ENCODE results near the gene SRCIN1.
A peak's percentile ranks its signal among the peaks of the same experiment; 100 is the strongest.

SRCIN1 gene

GRCh38 chr17:38598536-38598935, 7.2 kb downstream of the SRCIN1 start:
- peak; percentile 54 for DNase-seq (ENCODE audit: extremely low read depth, insufficient read length)
- TF ChIP-seq CTCF (IDR thresholded peaks at IDR 0.05; ENCODE audit: insufficient read depth, low read length, poor library complexity, severe bottlenecking) = no peak
- Histone ChIP-seq H3K4me3 (replicated peaks; ENCODE audit: low read depth, low read length) (no peak overlapping the region), H3K27me3 (replicated peaks; ENCODE audit: control insufficient read depth, insufficient read depth, low read length) (peaks cover 3% of the 10 kb centered on the region; the same call in 1 of the 2 replicates), H3K36me3 (ENCODE audit: control insufficient read depth, insufficient read depth, low read length) (no peaks in the 10 kb centered on the region)

DNA sequence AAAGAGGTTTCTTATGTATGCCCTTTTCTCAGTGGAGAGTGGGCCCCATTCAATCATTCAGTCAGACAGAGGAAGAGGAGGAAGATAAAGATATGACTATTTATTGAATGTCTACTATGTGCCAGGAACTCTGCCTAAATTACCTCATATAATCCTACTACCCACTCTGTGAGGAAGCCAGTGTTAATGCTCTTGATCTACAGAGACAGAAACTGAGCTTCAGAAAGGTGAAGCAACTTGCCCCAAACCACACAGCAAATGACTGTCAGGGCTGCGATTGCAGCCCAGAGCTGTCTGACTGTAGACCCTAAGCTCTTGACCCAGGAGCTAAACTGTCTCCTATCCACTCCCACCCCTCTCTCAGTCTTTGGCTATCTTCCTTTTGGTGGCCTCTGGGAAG, 8.4 kb downstream of the SRCIN1 start:
- Histone ChIP-seq H3K36me3 (ENCODE audit: control insufficient read depth, insufficient read depth, low read length) (no peaks in the 10 kb centered on the region), H3K27me3 (replicated peaks; ENCODE audit: control insufficient read depth, insufficient read depth, low read length) (peaks cover 3% of the 10 kb centered on the region; the same call in 1 of the 2 replicates), H3K4me3 (replicated peaks; ENCODE audit: low read depth, low read length) (no peak overlapping the region)
- no peak for DNase-seq (ENCODE audit: extremely low read depth, insufficient read length)
- no peak for TF ChIP-seq CTCF (IDR thresholded peaks at IDR 0.05; ENCODE audit: insufficient read depth, low read length, poor library complexity, severe bottlenecking)

- no peak for DNase-seq (ENCODE audit: extremely low read depth, insufficient read length)
- TF ChIP-seq CTCF (IDR thresholded peaks at IDR 0.05; ENCODE audit: insufficient read depth, low read length, poor library complexity, severe bottlenecking) = no peak
- peaks cover 3% of the 10 kb centered on the region; the same call in 1 of the 2 replicates for H3K27me3 ChIP-seq (replicated peaks; ENCODE audit: control insufficient read depth, insufficient read depth, low read length)
Observed at GRCh38 chr17:38596651-38597050, 9.1 kb downstream of the SRCIN1 start.

GRCh38 chr17:38595892-38596291, 9.9 kb downstream of the SRCIN1 start:
- Histone ChIP-seq H3K27me3 (replicated peaks; ENCODE audit: control insufficient read depth, insufficient read depth, low read length) (peaks cover 3% of the 10 kb centered on the region; the same call in 1 of the 2 replicates), H3K4me3 (replicated peaks; ENCODE audit: low read depth, low read length) (no peak overlapping the region), H3K36me3 (ENCODE audit: control insufficient read depth, insufficient read depth, low read length) (no peaks in the 10 kb centered on the region)
- DNase-seq (ENCODE audit: extremely low read depth, insufficient read length) = no peak
- TF ChIP-seq CTCF (IDR thresholded peaks at IDR 0.05; ENCODE audit: insufficient read depth, low read length, poor library complexity, severe bottlenecking) = no peak

More at GRCh38 chr17:38596651-38597050, 9.1 kb downstream of the SRCIN1 start:
- H3K4me3 ChIP-seq (replicated peaks; ENCODE audit: low read depth, low read length) = no peak overlapping the region
- H3K36me3 ChIP-seq (ENCODE audit: control insufficient read depth, insufficient read depth, low read length) = no peaks in the 10 kb centered on the region

DNA sequence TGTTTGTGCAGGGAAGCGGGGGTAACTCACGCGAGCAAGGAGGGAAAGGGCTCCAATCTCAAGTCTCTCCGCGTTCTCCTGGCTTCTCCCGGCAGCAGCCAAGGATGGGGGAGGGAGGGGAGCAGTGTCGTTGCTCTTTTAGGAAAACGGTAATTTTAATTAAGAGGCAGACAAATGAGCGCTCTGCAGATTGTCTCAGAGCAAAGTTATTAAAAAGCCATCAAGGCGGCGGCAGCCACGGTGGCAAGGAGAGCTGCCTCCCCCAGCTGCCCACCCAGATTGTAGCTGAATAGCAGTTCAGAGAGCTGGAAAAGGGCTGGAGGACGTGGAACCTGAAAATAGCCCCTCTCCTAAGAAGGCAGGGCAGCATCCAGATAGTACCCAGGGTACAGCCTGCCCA, 11.6 kb downstream of the SRCIN1 start:
- Histone ChIP-seq H3K4me3 (replicated peaks; ENCODE audit: low read depth, low read length) (no peak overlapping the region), H3K27me3 (replicated peaks; ENCODE audit: control insufficient read depth, insufficient read depth, low read length) (peaks cover 3% of the 10 kb centered on the region; the same call in 1 of the 2 replicates), H3K36me3 (ENCODE audit: control insufficient read depth, insufficient read depth, low read length) (no peaks in the 10 kb centered on the region)
- TF ChIP-seq CTCF (IDR thresholded peaks at IDR 0.05; ENCODE audit: insufficient read depth, low read length, poor library complexity, severe bottlenecking) = no peak
- DNase-seq (ENCODE audit: extremely low read depth, insufficient read length) = no peak

DNA sequence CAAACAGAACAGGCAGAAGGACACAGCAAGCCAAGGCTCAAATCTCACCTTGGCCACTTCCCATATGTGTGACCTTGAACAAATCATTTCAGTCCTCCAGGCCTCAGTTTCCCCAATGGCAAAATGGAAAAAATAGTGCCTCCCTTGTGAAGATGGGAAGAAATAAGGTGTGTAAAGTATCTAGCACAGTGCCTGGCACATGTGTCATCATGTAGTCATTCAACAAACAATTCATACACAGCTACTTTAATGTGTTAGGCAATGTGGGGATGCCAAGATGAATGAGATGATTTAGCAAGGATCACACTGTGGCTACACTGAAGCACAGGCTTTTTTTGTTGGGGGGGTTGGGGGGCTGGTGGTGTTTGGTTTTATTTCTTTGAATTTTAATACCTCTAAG, 13.3 kb downstream of the SRCIN1 start:
- Histone ChIP-seq H3K4me3 (replicated peaks; ENCODE audit: low read depth, low read length) (no peak overlapping the region), H3K36me3 (ENCODE audit: control insufficient read depth, insufficient read depth, low read length) (no peaks in the 10 kb centered on the region), H3K27me3 (replicated peaks; ENCODE audit: control insufficient read depth, insufficient read depth, low read length) (peaks cover 3% of the 10 kb centered on the region; the same call in 1 of the 2 replicates)
- TF ChIP-seq CTCF (IDR thresholded peaks at IDR 0.05; ENCODE audit: insufficient read depth, low read length, poor library complexity, severe bottlenecking) = no peak
- no peak for DNase-seq (ENCODE audit: extremely low read depth, insufficient read length)

All from GM06990 (cell line).